NT2/D1 (cell line): ENCODE results near the gene RPSA.

Source experiments
- DNase-seq: peaks from one replicate; pipeline ENCODE4 v3.0.0-alpha.2; 2011; ENCODE audit warnings: low read depth, low spot score
- H3K27me3 ChIP-seq: 2 replicates; pipeline ENCODE4 v1.6.0; 2011; ENCODE audit warnings: mild to moderate bottlenecking; ENCODE audit not compliant: insufficient read length, insufficient read depth
- H3K36me3 ChIP-seq: 2 replicates; pipeline ENCODE4 v1.6.1; 2011; ENCODE audit warnings: mild to moderate bottlenecking, low read length, mixed read lengths; ENCODE audit not compliant: insufficient read depth, insufficient read length
- H3K4me1 ChIP-seq: 2 replicates; pipeline ENCODE4 v1.5.1; 2011; ENCODE audit not compliant: insufficient read depth, insufficient read length
- H3K4me3 ChIP-seq: 2 replicates; pipeline ENCODE4 v1.5.1; 2011; ENCODE audit warnings: low read depth; ENCODE audit not compliant: insufficient read length
- H3K9ac ChIP-seq: 2 replicates; pipeline ENCODE4 v1.6.0; 2011; ENCODE audit warnings: low read depth; ENCODE audit not compliant: insufficient read length
- H3K9me3 ChIP-seq: 2 replicates; pipeline ENCODE4 v1.5.1; 2011; ENCODE audit warnings: mild to moderate bottlenecking, low read length; ENCODE audit not compliant: insufficient read depth
- SUZ12 ChIP-seq: IDR thresholded peaks from 2 replicates; pipeline ENCODE4 v1.6.1; 2011; ENCODE audit not compliant: insufficient read length, insufficient read depth; ENCODE audit errors: extremely low read depth
- YY1 ChIP-seq: IDR thresholded peaks from 2 replicates; pipeline ENCODE4 v1.6.1; 2011; ENCODE audit not compliant: insufficient read length, insufficient read depth
- ZNF274 ChIP-seq: IDR thresholded peaks from 2 replicates; pipeline ENCODE4 v1.6.1; 2011; ENCODE audit warnings: mild to moderate bottlenecking, low read depth, low read length

RPSA gene

GRCh38 chr3:39383881-39384664, 22.4 kb upstream of the RPSA start:
- Histone ChIP-seq H3K9me3 (no peaks in the 10 kb centered on the region), H3K27me3 (no peaks in the 10 kb centered on the region), H3K9ac (peak overlapping the region; percentile 94), H3K4me1 (peaks cover 14% of the 10 kb centered on the region), H3K36me3 (peaks cover 33% of the 10 kb centered on the region), H3K4me3 (peak overlapping the region; percentile 93)
- TF ChIP-seq ZNF274 (no peak), SUZ12 (no peak), YY1 (no peak)
- DNase-seq = peak; percentile 94

DNA sequence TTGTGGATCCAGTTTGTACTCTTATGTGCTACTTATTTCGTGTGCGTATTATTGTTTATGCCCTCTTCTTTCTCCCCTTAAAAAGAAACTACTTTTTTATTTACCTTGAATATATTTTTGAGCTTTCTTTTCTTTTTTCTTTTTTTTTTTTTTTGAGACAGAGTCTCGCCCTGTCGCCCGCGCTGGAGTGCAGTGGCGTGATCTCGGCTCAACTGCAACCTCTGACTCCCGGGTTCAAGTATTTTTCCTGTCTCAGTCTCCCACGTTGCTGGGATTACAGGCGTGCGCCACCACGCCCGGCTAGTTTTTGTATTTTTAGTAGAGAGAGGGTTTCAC, 21.9 kb upstream of the RPSA start:
- Histone ChIP-seq H3K9me3 (no peaks in the 10 kb centered on the region), H3K4me1 (peaks cover 14% of the 10 kb centered on the region), H3K4me3 (peak overlapping the region; percentile 93), H3K9ac (peak overlapping the region; percentile 53), H3K36me3 (peaks cover 39% of the 10 kb centered on the region), H3K27me3 (no peaks in the 10 kb centered on the region)
- no peak for DNase-seq
- TF ChIP-seq ZNF274 (no peak), YY1 (no peak), SUZ12 (no peak)

DNA sequence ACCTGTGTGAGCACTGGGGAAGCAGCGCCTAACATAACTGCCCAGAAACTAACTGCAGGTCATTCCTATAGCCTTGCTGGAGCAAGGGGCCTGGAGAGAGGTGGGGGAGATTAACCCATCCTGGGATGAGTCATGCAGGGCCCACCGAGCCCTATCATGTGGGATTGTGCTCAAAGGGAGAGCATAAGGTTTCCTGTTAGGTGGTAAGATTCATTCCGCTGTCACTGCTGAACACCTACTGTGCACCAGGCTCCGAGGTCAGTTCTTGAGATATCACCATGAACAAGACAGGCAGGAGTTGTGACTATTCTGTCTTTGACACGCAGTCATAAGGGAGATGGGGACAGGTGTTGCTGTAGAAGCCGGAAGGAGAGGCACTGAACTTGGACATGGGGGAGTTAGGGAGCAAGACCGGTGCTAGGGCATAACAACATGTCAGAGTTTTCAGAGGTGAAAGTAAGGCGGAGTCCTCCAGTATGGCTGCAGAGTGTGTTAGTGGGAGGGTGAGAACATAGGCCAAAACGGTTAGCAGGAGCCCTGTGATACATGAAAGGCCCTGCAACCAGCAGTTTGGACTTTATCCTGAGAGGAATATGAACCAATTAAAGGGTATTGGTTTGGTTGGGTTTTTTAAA, 20.9 kb upstream of the RPSA start:
- Histone ChIP-seq H3K36me3 (peaks cover 48% of the 10 kb centered on the region), H3K9ac (peak overlapping the region; percentile 22), H3K4me3 (no peak overlapping the region), H3K9me3 (no peaks in the 10 kb centered on the region), H3K27me3 (no peaks in the 10 kb centered on the region), H3K4me1 (peaks cover 14% of the 10 kb centered on the region)
- no peak for DNase-seq
- TF ChIP-seq SUZ12 = no peak
- TF ChIP-seq ZNF274 = no peak
- no peak for TF ChIP-seq YY1

- Histone ChIP-seq H3K4me1 (peaks cover 14% of the 10 kb centered on the region), H3K9ac (no peak overlapping the region), H3K9me3 (no peaks in the 10 kb centered on the region), H3K36me3 (peaks cover 55% of the 10 kb centered on the region), H3K27me3 (no peaks in the 10 kb centered on the region), H3K4me3 (no peak overlapping the region)
- DNase-seq = no peak
- TF ChIP-seq YY1 (no peak), SUZ12 (no peak), ZNF274 (no peak)
Observed at GRCh38 chr3:39386318-39386717, 20.2 kb upstream of the RPSA start.

DNA sequence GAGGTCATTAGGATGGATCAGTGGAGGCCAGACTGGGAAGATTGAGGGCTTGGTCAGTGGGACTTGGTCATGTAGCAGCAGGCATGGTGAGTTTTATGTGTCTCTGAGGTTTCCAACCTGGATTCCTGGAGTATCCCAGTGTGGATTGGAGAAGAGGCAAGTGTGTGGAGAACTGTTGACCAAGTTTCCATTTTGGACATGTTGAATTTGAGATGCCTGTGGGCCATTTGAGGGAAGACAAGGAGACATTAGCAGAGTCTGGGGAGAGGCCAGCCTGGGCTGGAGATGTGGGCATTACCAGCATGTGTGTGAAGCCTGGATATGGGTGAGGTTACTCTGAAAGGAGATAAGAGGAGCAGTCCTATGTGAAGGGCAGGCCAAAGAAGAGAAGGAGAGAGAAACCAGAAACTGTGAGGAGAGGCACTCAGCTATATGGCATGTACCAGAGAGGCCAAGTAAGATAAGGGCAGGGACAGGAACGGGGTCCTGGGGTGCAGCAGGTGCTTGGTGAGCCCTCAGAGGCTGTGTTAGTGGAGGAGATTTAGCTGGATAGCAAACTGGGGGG, 19.0 kb upstream of the RPSA start:
- Histone ChIP-seq H3K9me3 (no peaks in the 10 kb centered on the region), H3K4me1 (peaks cover 14% of the 10 kb centered on the region), H3K36me3 (peaks cover 66% of the 10 kb centered on the region), H3K9ac (no peak overlapping the region), H3K4me3 (no peak overlapping the region), H3K27me3 (no peaks in the 10 kb centered on the region)
- TF ChIP-seq ZNF274 = no peak
- no peak for TF ChIP-seq YY1
- TF ChIP-seq SUZ12 = no peak
- DNase-seq = no peak

DNA sequence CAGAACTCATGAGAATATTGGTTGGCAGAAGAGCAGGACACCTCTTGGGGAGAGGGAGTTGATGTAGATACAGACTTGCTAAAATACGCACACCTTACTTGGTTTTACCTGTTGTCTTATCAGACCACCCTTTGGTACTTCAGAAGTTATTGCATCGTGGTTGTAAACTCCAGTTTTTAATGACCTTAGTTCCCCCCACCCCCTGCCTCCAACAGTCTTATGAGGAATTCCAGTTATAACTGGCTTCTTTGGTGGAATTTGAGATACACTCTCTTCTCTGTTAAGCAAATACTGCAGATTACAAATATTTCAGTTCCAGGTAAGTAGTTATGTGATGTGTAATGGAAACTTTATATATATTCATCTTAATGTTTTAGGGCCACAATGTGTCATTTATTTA, 18.4 kb upstream of the RPSA start:
- Histone ChIP-seq H3K4me3 (no peak overlapping the region), H3K9ac (no peak overlapping the region), H3K27me3 (no peaks in the 10 kb centered on the region), H3K36me3 (peaks cover 71% of the 10 kb centered on the region), H3K4me1 (peaks cover 14% of the 10 kb centered on the region), H3K9me3 (no peaks in the 10 kb centered on the region)
- no peak for DNase-seq
- TF ChIP-seq ZNF274 = no peak

GRCh38 chr3:39388741-39389248, 17.7 kb upstream of the RPSA start:
- Histone ChIP-seq H3K27me3 (no peaks in the 10 kb centered on the region), H3K9me3 (no peaks in the 10 kb centered on the region), H3K4me1 (peaks cover 14% of the 10 kb centered on the region), H3K36me3 (peaks cover 77% of the 10 kb centered on the region), H3K4me3 (no peak overlapping the region), H3K9ac (no peak overlapping the region)
- TF ChIP-seq YY1 = no peak
- no peak for TF ChIP-seq SUZ12
- no peak for TF ChIP-seq ZNF274
- DNase-seq = no peak
